Large intestine (tissue), 3 donors: ENCODE results near the gene TBC1D22A. TPM values are rescaled to one million over a fixed set of nuclear protein-coding genes. Genes with fewer than 3 reads are reported as not detected.

ENCODE experiments used
- DNase-seq, 2 donors: peaks; one replicate each; pipeline versions ENCODE4 v3.0.0 to v3.0.0-alpha.2; 2013
- H3K27ac ChIP-seq: one replicate; pipeline ENCODE4 v1.5.1; 2013; ENCODE audit warnings: low read length
- H3K27me3 ChIP-seq: 2 replicates; pipeline ENCODE4 v1.6.1; 2013; ENCODE audit warnings: low read length; ENCODE audit not compliant: control insufficient read depth, insufficient read depth
- H3K36me3 ChIP-seq: 2 replicates; pipeline ENCODE4 v1.6.1; 2013; ENCODE audit warnings: low read length; ENCODE audit not compliant: control insufficient read depth, insufficient read depth
- H3K4me1 ChIP-seq: one replicate; pipeline ENCODE4 v1.6.1; 2013; ENCODE audit warnings: low read length; ENCODE audit not compliant: control insufficient read depth, insufficient read depth
- H3K4me3 ChIP-seq: one replicate; pipeline ENCODE4 v1.5.1; 2013; ENCODE audit warnings: low read length
- H3K9me3 ChIP-seq: one replicate; pipeline ENCODE4 v1.6.1; 2013; ENCODE audit warnings: mild to moderate bottlenecking, low read depth, low read length, moderate library complexity; ENCODE audit not compliant: control insufficient read depth
- WGBS: methylation state at CpG from one replicate; pipeline ENCODE4 v1.1.5; 2013; ENCODE audit warnings: low lambda C conversion rate; ENCODE audit not compliant: insufficient coverage; 5-methylcytosine and 5-hydroxymethylcytosine counted together
- polyA plus RNA-seq: library from polyadenylated mRNA; unstranded; fragments of 120-200 nt; gene quantifications from one replicate; pipeline ENCODE4 v1.2.1, GENCODE V29; 2013

Gene TBC1D22A
- polyA plus RNA-seq, 1 donor = 21.5 TPM

DNA sequence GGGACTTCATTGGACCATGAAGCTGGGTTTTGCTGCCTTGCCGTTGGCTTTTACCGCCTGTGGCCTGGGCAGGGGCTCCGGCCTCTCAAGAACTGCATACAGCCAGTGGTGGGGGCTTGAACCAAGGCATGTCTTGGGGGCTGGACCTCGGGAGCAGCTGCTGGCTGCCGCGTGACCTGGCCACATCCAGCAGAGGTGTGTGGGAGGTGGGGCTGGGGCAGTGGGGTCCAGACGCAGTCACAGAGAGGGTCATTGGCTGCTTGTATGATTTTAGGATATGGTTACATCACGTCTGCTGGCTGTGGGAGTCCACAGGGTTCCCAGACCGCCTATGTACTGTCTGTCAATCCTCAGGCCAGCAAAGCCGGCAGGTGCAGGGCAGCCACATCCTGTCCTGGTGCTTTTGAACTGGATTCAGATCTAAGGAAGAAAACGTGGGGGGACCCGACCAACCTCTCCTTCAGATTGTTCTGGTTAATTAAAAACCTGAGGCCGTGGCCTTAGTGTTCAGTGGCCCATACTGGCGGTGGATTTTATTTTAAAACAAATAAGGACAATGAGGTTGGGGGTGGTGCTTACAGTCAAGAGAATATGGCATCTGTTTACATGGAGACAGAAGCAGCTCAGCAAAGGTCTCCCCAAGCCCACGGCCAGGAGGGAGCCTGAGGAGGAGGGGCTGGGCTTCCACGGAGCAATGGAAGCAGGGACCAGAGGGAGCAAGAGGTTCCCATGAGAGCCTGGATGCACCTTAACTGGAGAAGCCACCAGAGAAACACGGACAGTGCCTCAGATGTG lies 426.0 kb downstream of the TBC1D22A start:
- Histone ChIP-seq H3K36me3 (no peaks in the 10 kb centered on the region), H3K4me3 (no peak overlapping the region), H3K4me1 (no peaks in the 10 kb centered on the region), H3K27ac (no peak overlapping the region), H3K9me3 (no peaks in the 10 kb centered on the region), H3K27me3 (no peaks in the 10 kb centered on the region)
- DNase-seq = no peak
- WGBS = 30% methylated on average over 2 of the region's 17 CpGs

- no peaks in the 10 kb centered on the region for H3K9me3 ChIP-seq
- no peaks in the 10 kb centered on the region for H3K36me3 ChIP-seq
- no peaks in the 10 kb centered on the region for H3K4me1 ChIP-seq
- no peak overlapping the region for H3K4me3 ChIP-seq
- 91% methylated on average over 6 of the region's 35 CpGs for WGBS
- DNase-seq = no peak
- H3K27me3 ChIP-seq = no peaks in the 10 kb centered on the region
- no peak overlapping the region for H3K27ac ChIP-seq
Observed at GRCh38 chr22:47189056-47189916, 426.8 kb downstream of the TBC1D22A start.

GRCh38 chr22:47190276-47190956 lies 428.0 kb downstream of the TBC1D22A start:
- no CpG with 5 or more reads among the region's 23 CpGs for WGBS
- DNase-seq = no peak

DNA sequence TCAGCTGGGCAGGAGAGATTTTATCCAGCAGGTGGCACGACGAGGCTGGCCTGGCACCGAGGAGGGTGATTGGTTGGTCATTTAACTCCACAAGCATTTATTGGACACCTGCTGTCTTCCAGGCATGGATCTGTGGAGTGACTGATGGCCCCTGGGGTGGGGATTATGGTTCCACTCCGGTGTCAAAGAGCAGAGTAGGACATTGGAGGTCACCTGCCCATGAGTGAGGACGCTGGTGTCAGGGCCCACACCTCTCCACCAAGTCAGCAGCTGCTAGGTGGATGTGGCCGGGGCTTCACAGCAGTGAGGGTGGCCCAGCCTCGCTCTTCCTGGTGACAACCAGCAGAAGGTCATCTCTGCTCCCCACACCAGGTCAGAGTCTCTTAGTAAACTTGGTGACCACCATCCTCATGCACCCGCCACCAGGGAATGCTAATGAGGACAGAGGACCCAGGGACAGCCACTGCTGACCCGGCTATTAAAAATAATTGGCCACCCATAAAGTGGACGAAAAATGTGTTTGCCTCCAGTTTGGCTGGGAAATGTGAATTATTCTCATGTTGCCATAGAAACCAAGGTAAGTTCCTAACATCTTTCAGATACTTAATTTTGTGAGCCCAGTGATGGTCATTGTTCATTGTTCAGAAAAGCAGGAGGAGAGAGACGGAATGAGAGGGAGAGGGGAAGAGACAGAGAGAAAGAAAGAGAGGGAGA lies 428.7 kb downstream of the TBC1D22A start:
- Histone ChIP-seq H3K27me3 (no peaks in the 10 kb centered on the region), H3K4me3 (no peak overlapping the region), H3K9me3 (no peaks in the 10 kb centered on the region), H3K27ac (no peak overlapping the region), H3K36me3 (no peaks in the 10 kb centered on the region), H3K4me1 (no peaks in the 10 kb centered on the region)
- DNase-seq = no peak
- WGBS = 60% methylated on average over 1 of the region's 11 CpGs

More at GRCh38 chr22:47190276-47190956, 428.0 kb downstream of the TBC1D22A start:
- H3K4me3 ChIP-seq = no peak overlapping the region
- no peaks in the 10 kb centered on the region for H3K27me3 ChIP-seq
- H3K36me3 ChIP-seq = no peaks in the 10 kb centered on the region
- H3K9me3 ChIP-seq = no peaks in the 10 kb centered on the region
- no peaks in the 10 kb centered on the region for H3K4me1 ChIP-seq
- H3K27ac ChIP-seq = no peak overlapping the region

DNA sequence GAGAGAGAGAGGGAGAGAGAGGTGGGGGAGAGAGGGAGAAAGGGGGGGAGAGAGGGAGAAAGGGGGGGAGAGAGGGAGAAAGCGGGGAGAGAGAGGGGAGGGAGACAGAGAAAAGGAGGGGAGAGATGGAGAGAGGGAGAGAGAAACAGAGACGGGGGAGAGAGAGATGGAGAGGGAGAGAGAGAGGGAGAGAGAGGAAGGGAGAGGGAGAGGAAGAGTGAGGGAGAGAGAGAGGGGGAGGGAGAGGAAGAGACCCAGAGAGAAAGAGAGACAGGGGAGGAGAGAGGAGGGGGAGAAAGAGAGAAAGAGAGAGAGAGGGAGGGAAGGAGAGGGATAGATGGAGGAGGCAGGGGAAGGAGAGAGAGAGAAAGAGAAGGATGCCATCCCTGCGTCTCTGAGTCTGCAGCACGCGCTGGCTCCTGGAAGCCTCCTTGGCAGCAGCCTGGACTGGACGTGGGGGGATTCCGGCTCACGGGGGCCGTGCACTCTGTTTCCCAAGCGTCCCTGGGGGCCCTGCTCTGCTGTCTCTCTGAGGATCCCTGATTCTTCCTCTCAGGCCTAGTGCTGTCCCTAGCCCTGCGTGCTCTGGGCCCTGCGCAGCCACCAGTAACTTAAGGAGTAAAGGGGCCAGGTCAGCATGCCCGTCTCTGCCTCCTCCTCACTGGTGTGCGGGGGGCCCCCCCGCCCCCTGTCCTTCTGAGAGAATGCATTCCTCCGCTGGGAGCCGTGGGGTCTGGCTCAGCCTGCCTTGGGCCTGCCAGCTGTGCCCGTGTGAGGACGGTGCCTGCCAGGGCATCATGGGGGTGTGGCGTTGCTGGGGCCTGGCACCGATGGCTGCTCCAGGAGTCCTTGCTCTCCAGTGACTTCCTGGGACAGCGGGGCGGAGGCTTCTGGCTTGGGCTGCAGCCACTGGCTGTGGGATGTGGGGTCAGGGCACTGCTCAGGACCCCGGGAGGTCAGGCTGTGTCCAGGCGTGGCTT lies 429.5 kb downstream of the TBC1D22A start:
- no peaks in the 10 kb centered on the region for H3K36me3 ChIP-seq
- H3K27me3 ChIP-seq = no peaks in the 10 kb centered on the region
- H3K27ac ChIP-seq = no peak overlapping the region
- H3K9me3 ChIP-seq = no peaks in the 10 kb centered on the region
- H3K4me1 ChIP-seq = no peaks in the 10 kb centered on the region
- no peak for DNase-seq
- H3K4me3 ChIP-seq = no peak overlapping the region
- WGBS = 60% methylated on average over 1 of the region's 25 CpGs

GRCh38 chr22:47192651-47193437 lies 430.4 kb downstream of the TBC1D22A start:
- Histone ChIP-seq H3K9me3 (no peaks in the 10 kb centered on the region), H3K4me3 (no peak overlapping the region), H3K27me3 (no peaks in the 10 kb centered on the region), H3K4me1 (no peaks in the 10 kb centered on the region), H3K36me3 (no peaks in the 10 kb centered on the region), H3K27ac (no peak overlapping the region)
- no peak for DNase-seq
- WGBS = no CpG with 5 or more reads among the region's 32 CpGs

GRCh38 chr22:47193606-47194329 lies 431.3 kb downstream of the TBC1D22A start:
- 100% methylated on average over 1 of the region's 19 CpGs for WGBS

GRCh38 chr22:47194476-47195155 lies 432.2 kb downstream of the TBC1D22A start:
- Histone ChIP-seq H3K27me3 (no peaks in the 10 kb centered on the region), H3K9me3 (no peaks in the 10 kb centered on the region), H3K36me3 (no peaks in the 10 kb centered on the region), H3K4me1 (no peaks in the 10 kb centered on the region), H3K27ac (no peak overlapping the region), H3K4me3 (no peak overlapping the region)
- 100% methylated on average over 2 of the region's 6 CpGs for WGBS
- DNase-seq = no peak

More at GRCh38 chr22:47193606-47194329, 431.3 kb downstream of the TBC1D22A start:
- no peak overlapping the region for H3K4me3 ChIP-seq
- H3K9me3 ChIP-seq = no peaks in the 10 kb centered on the region
- no peaks in the 10 kb centered on the region for H3K36me3 ChIP-seq
- no peak for DNase-seq
- H3K27me3 ChIP-seq = no peaks in the 10 kb centered on the region
- H3K27ac ChIP-seq = no peak overlapping the region
- no peaks in the 10 kb centered on the region for H3K4me1 ChIP-seq
